NCI-H446 (cell line): Measurements from ENCODE around the gene VWA3B.
"Not testable (repeated sequence)": the region's sequence is repeated elsewhere in the genome, so short reads cannot be mapped to it uniquely, and the experiment has no call there.

Experiments
- DNase-seq, 2 experiments: peaks; one replicate each; lab custom pipeline; 2025; lab: John Stamatoyannopoulos, UW

The VWA3B gene

DNA sequence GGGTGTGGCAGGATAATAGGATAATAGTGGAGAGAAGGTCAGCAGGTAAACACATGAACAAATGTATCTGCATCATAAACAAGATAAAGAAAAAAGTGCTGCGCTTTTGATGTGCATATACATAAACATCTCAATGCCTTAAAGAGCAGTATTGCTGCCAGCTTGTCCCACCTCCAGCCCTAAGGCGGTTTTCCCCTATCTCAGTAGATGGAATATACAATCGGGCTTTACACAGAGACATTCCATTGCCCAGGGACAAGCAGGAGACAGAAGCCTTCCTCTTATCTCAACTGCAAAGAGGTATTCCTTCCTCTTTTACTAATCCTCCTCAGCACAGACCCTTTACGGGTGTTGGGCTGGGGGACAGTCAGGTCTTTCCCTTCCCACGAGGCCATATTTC lies 43.1 kb downstream of the VWA3B start:
- DNase-seq, result not testable (repeated sequence)

DNA sequence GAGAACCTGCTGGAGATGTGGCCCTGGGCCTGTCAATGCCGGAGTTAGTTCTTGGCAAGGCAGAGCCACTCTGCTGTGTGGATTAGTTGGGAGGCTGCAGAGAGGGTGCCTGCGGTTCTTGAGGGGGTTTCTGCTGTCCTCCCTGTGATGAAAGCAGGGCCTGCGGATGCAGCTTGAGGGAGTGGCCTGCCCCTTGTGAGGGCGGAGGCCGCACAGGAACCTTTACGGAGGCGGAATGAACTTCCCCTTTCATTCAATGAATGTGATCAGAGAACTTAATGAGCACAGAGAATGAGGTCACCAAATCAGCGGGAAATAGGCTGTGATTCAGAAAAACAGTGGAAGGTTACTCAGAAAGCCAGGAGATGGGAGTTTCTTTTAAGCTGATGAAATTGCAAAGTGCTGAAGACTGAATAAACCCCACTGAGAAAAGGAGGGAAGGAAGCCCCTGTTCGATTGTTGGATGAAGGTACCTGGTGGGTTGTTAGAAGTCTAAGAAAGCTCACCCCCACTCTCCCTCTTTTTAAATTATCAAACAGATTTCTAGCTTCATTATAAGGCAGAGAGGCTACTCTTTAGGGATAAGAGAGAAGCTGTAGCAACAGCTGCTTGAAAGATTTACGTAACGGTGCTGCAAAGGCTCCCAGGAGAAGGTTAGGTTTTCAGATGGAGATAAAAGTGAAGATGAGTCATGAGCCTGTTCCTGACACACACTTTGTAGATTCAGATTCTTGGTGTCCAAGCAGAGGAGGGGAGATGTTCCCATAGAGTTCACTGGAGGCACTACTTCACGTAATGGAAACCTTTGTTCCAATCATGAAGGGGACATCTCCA lies 47.4 kb downstream of the VWA3B start:
- DNase-seq, result no peak

DNA sequence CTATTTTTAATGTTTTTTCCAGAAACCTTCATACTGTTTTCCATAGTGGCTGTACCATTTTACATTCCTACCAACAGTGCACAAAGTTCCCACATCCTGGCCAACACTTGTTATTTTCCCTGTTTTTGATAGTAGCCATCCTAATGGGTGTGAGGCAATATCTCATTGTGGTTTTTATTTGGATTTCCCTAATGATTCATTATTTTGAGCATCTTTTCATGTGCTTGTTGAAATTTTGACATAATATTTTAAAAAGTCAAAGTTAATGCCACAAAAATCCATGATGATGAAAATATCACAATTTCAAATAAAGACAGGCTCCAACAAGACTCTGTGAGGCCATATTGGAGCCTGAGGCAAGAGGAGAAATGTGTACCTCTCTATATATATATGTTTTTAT lies 50.2 kb downstream of the VWA3B start:
- DNase-seq, result no peak

DNA sequence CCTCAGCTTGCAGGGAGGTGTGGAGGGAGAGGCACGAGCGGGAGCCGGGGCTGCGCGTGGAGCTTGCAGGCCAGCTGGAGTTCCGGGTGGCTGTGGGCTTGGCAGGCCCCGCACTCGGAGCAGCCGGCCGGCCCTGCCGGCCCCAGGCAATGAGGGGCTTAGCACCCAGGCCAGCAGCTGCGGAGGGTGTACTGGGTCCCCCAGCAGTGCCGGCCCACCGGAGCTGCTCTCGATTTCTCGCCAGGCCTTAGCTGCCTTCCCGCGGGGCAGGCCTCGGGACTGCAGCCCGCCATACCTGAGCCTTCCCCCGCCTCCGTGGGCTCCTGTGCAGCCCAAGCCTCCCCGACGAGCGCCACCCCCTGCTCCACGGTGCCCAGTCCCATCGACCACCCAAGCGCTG lies 52.0 kb downstream of the VWA3B start:
- not testable (repeated sequence) for DNase-seq

DNA sequence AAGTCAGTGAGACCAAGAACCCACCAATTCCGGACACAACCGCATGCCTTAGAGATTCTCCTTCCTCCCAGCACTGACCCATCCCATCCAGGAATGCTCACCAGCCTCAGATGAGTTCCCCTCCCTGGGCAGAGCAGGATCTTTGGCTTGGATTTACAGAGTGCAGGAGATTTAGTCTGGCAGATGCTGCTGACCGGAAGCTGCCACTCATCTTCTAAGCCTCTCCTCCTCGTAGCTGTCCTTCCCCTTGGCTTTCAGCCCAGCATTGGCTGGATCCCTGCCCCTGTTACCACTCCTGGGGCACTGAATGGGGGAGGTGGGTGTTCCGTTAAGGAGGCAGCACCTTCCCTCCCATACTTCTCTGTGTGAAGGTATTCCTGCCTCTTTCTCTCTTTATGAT lies 53.2 kb downstream of the VWA3B start:
- DNase-seq, result no peak

DNA sequence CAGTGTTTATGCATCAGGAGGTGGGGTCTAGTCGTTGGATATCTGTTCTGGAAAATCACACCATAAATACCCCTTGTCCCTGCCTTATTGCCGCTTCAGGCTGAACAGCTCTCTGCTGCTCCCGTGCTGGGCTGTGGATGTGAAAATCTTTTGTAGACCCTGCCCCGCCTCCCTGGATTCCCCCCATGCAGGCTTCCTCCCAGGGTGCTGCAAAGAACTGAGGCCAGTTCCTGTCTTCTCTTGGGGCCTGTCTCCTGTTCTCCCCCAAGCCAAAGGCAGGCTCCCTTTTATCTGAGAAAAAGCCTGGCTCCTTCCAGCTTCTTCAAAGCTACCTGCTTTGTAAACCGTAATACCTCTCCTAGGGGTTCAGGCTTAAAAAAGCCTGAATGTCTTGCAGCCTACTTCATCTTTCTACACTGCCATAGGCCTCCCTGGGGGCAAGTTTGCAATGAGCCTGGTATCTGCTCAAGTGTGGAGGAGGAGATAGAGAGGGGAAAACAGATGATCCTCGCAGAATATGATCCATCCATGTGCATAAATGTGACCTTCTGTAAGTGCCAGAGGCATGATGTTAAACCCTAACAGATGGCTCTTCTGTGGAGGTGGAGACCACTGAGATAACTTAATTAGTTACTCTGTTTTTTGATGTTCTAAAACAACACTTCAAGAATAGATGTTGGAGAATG lies 55.3 kb downstream of the VWA3B start:
- no peak for DNase-seq

DNA sequence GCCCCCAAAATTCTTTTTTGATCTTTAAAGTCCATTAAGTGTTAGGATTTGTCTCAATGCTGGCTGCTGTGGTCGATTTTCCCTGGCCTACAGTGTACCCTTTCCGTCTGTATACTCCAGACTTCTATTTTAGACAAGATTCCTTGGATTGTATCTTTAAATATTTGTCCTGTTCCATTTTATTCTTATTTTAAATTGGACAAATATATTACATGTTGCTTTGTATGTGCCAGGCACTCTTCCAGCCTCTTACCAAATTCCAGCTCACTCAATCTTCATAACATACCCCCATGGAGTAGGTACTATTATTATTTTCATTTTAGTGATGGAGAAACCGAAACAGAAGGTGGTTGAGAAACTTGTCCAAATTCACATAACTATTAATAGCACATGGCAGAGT lies 58.1 kb downstream of the VWA3B start:
- no peak for DNase-seq

DNA sequence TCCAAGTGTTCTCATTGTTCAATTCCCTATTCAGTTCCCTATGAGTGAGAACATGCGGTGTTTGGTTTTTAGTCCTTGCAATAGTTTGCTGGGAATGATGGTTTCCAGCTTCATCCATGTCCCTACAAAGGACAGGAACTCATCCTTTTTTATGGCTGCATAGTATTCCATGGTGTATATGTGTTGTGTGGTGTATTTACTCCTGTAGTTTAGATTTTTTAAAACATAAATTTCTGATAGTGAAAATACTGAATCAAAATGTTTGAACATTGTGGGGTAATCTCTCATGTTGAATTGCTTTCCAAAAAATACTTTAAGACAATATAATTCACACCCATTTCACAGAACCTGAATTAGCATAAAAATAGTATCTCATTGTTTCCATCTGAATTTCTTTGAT lies 60.9 kb downstream of the VWA3B start:
- DNase-seq, result not testable (repeated sequence)

DNA sequence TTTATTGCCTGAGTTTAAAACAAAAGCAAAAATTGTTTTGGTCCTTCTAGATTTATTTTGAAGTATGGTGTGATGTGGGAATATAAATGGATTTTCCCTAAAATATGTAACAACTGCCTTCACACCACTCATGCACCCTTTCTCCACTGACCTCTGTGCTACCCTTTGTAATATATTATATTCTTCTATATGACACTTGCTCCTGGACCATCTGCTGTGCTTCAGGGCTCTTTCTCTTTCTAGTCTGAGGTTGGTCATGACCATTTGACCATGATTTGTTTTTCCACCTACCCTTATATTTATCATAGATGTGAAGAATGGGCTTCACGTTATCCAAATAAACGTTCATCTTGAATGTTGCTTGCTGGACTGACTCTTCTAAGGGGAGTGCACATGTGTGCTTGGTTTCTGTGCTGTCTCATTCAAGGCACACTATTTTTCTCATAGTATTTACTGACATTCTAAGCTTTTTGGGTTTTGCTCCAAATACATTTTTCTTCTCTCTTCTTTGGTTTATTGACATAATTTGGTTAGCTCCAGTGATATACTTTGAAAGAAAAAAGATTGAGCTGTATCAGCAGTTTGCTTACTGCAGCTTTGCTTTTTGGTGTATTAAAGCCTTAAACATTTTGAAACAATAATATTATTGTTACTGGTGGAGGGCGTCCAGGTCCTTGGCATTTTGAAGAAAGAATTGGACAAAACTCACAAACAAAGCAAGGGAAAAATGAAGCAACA lies 61.8 kb downstream of the VWA3B start:
- no peak for DNase-seq

DNA sequence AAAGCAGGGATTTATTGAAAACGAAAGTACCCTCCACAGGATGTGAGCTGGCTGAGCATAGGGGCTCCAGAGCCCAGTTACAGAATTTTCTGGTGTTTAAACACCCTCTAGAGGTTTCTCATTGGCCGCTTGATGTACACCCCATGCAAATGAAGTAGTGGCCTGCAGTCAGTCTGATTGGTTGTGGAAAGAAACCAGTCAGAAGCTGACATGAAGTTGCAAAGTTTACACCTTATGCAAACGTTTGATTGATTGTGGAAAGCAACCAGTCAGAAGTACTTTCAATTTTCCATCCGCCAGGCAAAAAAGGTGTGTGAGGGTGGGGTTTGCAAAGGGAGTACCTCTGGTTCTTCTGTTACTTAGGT lies 62.3 kb downstream of the VWA3B start:
- DNase-seq, result no peak

DNA sequence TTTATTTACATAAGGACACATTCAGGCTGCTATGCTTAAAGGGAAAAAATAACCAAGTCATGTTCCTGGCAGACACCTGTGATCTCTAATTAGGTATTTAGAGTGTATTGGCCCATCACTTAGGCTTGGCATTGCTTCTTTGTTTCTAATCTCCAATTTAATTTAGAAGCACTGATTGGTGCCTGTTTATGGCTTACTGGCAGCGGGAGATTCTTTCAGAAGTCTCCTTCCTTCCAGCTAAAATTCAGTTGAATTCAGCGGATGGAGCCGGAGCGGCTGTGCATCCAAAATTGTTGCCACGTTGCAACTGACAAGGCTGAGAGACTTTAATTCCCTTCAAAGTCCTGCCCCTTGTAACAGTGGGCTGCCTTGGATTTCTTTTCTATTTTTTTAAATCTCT lies 66.5 kb downstream of the VWA3B start:
- no peak for DNase-seq

DNA sequence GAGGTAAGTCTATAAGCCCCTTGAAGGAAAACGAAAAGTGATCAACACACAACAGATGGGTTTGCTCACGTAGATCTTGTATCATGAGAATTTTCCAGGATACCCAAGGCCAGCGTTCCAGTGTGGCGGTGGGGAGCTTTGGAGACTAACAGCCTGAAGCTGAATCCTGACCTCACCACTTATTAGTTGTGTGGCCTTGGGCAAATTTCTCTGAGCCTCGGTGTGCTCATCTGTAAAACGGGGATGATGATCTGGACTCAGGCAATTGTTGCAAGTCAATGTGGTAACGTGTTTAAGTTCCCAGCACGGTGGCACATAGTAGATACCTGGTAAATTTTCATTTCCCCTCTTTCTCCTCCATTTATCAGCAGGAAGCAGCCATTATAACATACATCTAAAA lies 68.3 kb downstream of the VWA3B start:
- no peak for DNase-seq

DNA sequence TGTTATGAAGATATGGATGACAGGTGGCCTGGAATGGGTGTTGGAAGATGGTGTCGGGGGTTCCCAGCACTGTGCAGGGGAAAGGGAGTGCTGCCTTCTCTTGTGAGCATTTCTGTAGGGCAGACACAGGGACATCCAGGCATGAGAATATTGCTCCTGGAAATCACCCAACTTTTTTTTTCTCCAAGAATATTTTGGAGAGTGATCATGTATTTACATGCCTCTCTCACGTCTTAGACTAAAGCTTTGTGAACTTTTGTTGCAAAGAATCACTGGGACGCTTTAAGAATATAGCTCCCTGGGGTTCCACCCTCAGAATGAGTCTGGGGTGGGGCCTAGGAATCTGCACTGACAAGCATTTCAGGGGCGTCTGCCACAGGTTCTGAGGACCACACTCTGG lies 68.7 kb downstream of the VWA3B start:
- no peak for DNase-seq

DNA sequence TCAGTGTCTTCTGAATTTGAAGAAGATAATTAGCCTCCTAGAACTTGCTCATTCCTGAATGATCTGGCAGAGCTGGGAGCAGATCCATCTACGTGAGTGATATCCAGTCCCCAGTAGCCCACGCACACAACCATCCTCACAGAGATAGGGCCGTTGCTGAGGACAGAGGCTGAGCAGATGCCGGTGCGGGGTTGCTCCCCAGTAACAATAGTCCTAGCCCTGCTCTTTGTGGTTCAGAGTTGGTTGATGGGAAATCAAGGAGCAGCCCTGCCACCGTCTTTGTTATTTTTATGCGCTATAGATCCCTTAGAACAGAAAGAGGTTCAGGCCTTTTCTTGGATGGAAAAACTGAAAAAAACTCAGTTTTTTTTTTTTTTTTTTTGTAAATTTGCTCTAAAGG lies 69.3 kb downstream of the VWA3B start:
- no peak for DNase-seq

DNA sequence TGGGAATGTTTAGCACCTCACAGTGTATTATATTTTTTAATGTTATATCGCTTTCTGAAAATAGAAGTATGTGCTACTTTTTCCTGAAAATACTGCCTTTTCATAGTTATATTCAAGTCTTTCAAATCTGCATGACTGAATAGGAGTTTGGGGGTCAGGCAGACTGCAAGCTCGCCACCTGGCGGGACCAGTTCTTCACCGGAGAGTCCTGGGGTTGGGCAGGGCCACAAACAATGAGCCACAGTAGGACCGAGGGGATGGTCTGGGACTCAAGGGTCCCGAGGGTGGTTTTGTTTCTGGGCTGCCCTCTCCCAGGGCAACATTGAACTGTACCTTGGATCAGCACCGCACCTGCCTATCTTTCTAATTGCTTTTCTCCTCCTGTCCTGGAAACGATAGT lies 70.6 kb downstream of the VWA3B start:
- no peak for DNase-seq

DNA sequence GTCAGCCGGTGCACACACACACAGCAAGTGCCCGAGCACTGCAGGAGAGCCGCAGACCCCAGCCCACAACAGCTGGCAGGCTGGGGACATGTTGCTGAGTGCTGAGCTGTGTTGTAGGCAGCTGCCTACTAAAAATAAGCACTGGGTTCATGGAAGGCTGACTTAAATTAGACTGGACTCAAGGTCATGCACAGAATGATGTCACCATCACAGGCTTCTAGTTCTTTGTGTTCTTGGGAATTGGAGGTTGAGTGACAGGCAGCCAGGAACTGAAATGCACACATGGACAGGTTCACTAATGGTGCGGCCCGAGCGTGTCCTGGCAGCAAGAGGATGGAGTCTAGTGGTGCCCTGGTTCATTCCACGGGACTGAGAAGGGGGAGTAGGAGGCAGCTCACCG lies 71.3 kb downstream of the VWA3B start:
- no peak for DNase-seq

DNA sequence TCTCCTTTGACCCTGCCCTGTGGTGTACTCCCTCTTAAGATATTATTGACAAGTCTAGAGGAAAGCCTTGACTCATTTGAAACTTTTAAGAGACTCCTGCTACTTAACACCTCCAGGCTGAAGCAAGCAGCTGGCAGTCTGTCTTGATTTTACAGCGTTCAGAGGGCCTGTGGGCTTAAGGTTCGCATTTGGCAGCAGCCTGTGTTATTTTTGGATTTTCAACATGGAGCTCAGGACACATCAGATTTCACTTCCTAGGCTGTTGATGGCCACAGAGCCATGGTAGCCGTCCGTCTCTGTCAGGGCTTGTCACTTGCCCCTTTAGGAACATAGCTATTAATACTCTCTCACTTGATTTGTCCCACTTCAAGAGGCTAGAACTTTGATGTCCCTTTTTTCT lies 73.6 kb downstream of the VWA3B start:
- no peak for DNase-seq

DNA sequence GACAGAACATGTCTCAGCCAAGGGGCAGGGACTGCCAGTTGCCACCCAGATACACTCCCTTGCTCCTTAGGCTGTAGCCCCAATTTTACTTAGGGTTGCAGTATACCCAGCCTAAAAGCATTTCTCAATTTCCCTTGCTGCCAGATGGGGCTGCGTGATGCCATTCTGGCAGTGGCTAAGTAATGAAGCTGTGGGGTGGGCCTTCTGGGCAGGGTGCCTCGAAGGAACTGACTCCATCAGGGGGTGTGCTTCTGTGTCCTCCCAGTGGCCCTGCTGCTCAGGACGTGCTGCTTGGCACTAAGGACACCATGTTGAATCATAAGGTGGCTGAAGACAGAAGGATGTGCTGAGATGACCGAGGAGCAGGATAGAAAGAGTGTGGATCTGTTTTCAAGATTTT lies 74.2 kb downstream of the VWA3B start:
- no peak for DNase-seq

DNA sequence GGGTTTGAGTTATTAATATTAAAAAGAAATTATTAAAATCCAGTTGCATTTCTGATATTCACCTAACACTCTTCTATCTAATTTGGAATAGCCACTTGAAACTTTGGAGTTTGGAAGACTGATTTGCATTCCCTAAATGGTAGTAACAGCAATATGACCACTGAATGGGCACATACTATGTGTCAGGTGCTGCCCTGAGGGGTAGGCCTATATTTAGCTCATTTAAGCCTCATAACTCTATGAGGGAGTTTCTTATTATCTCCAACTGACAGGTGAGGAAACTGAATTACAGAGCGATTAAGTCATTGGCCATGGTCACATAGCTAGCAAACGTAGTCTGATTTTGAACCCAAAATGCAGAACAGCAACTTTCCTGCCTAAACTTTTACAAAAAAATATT lies 77.3 kb downstream of the VWA3B start:
- DNase-seq, result no peak

DNA sequence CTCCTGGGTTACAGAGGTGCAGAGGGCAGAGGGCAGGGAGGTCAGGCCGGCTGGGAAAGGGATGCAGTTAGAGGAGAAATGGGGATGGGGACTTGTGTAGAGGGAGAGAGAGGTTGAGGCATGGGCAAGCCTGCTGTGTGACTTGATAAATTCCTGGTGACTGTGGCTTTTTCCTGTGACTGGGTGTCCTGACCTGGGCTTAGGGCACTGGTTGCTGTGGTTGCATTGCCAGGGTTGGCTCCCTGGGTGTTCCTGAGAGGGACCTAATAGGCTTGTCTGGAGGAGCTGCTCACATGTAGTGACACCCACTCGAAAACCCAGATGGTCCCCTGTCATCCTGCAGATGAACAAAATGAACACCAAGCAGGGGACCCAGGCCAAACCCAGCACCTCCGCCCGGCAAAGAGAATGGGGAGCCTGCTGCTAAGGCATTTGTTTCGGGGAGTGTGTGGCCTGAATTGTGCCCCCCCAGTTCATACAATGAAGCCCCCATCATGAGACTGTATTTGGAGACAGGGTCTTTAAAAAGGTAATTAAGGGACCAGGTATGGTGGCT lies 78.6 kb downstream of the VWA3B start:
- no peak for DNase-seq

DNA sequence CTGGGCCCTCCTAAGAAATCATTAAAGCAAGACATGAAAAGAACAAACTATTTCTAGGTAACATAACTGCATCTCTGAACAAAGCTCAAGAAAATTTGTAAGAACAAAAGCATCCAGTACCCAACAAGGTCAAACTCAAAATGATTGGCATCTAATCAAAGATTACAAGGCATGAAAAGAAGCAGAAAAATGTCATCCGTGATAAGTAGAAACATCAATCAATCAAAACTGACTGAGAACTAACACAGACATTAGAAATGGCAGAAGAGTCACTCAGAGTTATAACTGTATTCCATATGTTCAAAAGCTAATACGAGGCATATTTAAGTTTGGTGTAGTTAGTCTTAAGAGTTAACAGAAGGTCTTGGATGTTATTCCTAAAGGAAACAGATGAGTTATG lies 80.9 kb downstream of the VWA3B start:
- DNase-seq, result no peak

DNA sequence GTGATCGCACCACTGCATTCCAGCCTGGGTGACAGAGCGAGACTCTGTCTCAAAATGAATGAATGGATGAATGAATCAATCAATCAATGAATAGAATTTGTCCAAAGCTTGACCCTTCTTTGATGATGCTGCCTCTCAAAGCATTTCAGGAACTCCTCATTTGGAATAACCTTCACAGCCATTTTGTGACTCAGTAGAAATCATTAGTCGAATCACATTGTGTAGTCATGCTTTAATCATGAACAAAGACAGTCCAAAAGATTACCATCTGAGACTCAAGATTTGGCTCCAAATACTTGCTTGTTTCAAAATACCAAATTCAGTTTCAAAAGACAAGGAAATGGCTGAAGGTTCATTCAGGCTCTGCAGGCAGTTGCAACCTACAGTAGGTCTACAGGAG lies 83.1 kb downstream of the VWA3B start:
- no peak for DNase-seq
